GM12892 (cell line): ENCODE measurements around the gene AFF3.

Experiments
- POLR2A ChIP-seq: IDR thresholded peaks from 2 replicates; pipeline ENCODE4 v1.6.1; 2011; ENCODE audit warnings: low read depth, low read length, control low read depth
- POLR2AphosphoS5 ChIP-seq: IDR thresholded peaks from 2 replicates; pipeline ENCODE4 v1.6.1; 2011; ENCODE audit warnings: low read depth, low read length, control low read depth
- TAF1 ChIP-seq: IDR thresholded peaks from 2 replicates; pipeline ENCODE4 v1.6.1; 2011; ENCODE audit warnings: low read depth, mild to moderate bottlenecking, control low read depth, low read length, borderline replicate concordance

GRCh38 chr2:99670768-99671734, 471.3 kb downstream of the AFF3 start:
- TF ChIP-seq POLR2AphosphoS5 (no peak), POLR2A (no peak), TAF1 (no peak)
